HG03439 (cell line): Measurements from ENCODE around the gene ALOX15B.
"Not testable (repeated sequence)": the region's sequence is repeated elsewhere in the genome, so short reads cannot be mapped to it uniquely, and the experiment has no call there.

Experiments
- ATAC-seq: cut with Tn5 transposase; IDR thresholded peaks from one replicate; pipeline ENCODE4 v1.9.1; 2021; ENCODE audit warnings: mild to moderate bottlenecking, moderate library complexity; ENCODE audit not compliant: unreplicated experiment

The ALOX15B gene

DNA sequence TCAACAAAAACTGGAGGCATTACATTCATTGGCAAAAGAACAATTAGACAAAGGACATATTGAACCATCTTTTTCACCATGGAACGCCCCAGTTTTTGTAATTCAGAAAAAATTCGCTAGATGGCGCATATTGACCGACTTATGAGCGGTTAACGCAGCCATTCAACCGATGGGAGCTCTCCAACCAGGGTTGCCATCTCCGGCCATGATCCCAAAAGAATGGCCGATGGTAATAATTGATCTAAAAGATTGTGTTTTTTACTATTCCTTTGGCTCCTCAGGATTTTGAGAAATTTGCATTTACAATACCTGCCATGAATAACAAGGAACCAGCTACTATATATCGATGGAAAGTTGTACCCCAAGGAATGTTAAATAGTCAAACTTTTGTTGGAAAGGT lies 21.4 kb downstream of the ALOX15B start:
- ATAC-seq = no peak

DNA sequence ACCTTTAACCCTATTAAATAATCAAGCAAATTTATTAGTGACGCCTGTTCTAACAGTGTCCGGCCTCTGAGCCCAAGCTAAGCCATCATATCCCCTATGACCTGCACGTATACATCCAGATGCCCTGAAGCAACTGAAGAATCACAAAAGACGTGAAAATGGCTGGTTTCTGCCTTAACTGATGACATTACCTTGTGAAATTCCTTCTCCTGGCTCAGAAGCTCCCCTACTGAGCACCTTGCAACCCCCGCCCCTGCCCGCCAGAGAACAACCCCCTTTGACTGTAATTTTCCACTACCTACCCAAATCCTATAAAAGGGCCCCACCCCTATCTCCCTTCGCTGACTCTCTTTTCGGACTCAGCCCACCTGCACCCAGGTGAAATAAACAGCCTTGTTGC lies 23.0 kb downstream of the ALOX15B start:
- not testable (repeated sequence) for ATAC-seq

DNA sequence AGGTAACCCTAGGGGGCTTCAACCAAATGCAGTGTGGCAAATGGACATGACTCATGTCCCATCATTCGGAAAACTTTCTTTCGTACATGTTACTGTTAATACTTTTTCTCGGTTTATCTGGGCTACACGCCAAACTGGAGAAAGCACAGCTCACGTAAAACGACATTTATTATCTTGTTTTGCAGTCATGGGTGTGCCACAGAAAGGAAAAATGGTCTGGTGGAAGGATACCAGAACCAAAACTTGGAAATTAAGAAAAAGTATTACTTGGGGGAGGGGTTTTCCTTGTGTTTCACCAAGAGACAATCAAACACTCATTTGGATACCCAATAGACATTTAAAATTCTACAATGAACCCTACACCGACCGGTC lies 23.6 kb downstream of the ALOX15B start:
- ATAC-seq = no peak

DNA sequence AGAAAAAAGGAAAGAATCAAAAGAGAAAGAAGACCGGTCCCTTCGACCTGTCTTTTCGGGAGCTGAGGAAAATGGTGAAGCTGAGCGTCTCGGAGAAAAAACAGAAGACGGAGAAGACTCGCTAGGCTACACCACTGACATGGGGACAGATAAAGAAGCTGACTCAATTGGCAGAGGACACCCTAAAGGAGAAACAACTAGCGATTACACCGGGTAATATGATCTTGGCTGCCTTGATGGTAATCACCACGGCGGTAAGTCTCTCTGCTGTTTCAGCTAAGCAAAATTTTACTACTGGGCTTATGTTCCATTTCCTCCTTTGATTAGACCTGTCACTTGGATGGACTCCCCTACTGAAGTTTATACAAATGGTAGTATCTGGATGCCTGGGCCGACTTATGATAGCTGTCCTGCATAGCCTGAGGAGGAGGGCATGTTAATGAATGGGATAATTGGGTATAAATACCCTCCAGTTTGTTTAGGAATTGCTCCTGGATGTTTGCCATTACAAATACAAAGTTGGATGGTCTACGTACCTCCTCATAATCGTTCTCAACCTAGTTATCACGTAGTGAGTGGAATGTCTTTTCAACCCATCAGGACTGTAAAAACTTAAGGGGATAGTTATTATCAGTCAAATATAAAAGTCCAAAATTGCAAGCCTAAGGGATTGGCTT lies 24.1 kb downstream of the ALOX15B start:
- ATAC-seq = no peak

DNA sequence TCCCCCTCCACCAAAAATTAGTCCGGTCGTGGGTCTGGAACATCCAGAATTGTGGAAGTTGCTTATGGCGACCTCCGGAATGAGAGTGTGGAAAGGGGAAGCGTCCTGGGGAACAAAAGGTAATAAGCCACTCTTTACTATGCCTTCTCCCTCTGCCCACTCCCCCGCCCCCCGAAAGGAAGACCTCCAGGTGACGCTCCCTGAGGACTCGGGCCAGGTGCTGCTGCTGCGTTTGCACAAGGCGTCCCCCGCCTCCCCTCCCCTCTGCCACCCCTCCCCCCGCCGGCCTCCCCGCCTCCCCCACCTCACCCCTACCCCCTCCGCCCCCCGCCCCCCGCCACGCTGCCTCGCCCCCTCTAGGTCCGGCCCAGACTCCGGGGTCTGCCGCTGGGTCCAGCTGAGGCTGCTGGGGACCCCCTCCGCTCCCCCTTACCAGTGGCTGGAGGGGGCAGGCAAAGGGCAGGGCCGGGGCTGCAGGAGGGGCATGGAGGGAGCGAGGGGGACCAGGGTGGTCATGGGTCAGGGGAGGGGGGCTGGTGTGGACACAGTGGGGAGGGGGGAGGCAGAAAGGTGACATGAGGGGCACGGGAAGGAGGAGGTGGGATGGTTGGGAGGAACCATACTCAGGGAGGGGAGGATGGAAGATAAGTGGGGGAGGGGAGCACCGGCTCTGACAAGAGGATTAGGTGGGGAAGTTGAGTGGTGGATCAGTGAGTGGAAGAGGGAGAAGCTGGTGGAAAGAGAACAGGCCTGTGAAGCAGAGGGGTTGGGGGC lies 25.1 kb downstream of the ALOX15B start:
- ATAC-seq = no peak

DNA sequence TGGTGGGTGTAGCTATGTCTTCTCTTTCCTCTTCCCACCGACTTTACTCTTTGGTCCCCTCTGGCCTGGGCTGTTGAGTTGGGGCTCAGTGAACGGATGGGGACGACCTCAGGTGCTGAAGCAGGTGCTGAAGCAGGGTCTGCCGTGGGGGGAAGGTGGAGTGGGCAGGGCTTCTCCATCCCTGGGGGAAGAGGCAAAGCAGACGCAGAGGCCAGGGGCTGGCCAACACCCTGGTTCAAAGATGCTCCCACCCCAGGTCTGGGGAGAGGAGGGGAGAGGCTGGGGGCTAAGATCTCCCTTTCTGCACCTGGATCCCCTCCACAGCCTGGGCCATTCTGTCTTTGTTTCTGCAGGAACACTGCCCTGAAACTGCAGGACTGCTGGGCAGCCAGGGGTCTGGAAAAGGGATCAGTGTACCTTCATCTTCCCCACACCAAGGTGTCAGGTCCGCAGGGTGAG lies 25.7 kb downstream of the ALOX15B start:
- no peak for ATAC-seq

DNA sequence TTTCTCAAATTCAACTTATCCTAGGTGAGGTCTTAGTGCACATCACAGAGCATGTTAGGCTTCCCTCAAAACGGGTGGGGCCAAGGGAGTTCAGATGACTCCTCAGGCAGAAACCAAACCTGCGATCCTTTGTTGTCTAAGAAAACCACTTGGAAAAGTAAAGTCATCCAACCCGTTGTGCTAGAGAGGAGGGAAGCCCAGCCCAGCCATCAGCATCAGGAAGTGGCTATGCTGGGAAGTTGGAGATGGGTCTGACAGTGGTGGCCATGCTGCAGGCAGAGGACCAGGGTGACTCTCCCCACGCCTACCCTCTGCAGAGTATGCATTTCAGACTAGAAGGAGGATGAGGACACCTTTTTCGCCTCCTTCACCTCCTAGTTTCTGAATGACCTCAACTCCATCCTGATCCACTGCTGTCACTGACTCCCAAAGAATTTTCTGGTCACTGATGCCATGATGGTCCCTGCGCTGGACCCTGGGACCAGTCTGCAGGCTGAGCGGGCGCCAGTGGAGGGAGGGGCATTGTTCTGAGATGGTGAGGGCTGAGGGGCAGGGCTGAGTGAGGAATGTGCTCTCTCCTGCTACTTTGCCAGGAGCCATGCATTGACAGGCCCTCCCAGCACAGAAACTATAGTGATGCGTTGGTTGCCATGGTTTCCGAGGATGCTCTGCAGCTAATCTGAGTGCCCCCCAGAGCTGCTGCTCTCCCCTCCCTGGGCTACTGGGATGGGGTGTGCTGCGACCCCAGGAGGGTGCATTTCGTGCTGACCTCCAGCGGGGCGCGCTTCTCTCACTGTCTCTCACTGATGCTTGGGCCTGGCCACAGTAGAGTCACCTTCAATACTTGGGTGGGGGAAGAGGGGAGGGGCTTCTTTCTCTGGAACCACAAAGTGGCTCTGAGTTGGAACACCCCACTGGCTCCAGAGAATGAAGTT lies 28.2 kb downstream of the ALOX15B start:
- ATAC-seq = no peak

DNA sequence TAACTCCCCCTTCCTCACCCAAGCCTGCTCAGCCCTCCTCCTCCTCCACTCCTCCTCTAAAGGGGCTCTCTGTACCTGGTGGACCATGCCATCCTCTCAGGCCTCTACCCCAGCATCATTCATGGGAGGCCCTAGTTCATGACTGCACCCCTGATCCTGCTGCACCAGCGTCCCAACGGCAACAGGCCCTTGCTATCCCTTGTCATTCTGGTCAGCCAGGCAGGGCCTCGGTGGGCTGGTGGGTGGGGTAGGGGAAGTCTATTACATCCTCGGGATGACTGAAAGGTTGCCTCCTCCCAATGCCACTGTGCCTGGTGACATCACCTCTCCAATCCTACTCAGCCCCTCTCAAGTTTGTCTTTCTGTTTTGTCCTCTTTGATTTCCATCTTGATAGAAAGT lies 28.9 kb downstream of the ALOX15B start:
- ATAC-seq = no peak

DNA sequence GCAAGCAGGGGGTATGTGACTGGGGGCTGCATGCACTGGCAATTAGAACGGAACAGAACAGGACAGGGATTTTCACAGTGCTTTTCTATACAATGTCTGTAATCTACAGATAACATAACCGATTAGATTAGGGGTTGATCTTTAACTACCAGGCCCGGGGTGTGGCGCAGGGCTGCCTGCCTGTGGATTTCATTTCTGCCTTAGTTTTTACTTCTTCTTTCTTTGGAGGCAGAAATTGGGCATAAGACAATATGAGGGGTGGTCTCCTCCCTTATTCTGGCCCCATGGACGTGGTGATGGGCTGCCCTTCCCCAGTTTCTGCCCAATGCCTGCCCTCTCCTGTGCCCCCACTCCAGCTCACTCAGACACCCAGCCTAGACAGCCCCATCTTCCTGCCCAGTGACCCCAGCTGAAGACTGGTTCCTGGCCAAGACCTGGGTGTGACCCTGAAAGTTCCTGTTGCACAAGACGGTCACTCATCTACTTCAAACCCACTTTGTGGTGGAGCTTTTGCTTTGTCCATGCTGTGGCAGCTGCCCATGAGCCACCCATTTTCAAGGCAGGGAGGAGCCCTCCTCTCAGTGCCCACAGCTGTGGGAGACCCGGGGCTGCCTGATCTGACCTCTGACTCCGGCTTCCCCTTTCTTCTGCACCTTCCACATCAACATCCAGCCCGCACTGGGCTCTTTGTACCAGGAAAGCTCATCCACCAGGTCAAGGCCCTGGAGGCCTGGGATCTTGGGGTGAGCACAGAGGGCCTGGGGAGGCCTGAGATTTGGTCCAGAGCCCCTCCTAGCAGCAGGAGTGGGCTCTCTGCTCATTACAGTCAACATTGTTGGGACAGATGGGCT lies 30.1 kb downstream of the ALOX15B start:
- no peak for ATAC-seq

DNA sequence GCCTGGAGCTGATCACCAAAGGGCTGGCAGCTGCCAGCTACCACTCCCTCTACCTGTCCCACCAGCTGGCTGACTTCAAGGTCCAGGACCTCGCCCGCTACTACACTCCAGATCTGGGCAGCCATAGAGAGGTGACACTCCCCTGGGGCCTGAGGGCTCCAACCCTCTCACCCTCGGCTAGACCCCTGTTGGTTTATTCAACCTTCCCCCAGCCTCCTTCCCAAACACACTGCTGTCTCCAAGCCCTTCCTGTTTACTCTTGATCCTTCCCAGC lies 30.7 kb downstream of the ALOX15B start:
- ATAC-seq = no peak

DNA sequence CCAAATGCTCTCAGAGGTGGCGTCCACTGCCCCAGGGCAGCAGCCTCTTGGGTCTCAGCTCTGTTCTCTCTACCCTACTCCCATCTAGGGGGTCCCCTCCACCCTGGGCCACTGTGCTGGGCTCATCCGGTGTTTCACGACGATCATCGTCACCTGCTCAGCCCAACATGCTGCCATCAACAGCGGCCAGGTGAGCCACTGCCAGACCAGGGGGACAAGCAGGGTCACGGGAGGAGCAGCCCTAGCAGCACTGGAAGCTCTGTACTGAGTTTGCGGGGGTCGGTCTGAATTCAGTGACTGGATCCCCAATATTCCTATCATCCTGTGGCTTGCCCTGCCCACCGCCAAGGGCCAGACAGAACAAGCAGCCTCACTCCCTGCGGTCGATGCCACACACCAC lies 32.6 kb downstream of the ALOX15B start:
- no peak for ATAC-seq

DNA sequence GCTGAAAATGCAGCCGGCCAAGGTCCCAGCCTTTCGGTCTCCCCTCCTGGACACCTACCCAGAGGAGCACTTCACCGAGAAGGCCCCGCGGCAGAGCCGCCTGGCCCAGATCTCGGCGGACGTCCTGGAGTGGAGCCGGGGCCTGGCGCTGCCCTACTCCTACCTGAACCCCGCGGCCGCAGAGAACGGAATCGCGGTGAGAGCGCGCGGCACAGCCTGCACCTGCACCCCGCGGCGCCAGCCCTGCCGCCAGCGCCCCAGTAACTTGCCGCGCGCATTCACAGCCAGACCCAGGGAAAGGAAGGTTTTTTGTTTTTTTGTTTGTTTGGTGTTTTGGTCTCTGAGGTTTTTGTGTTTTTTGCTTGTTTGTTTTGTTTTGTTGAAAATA lies 33.5 kb downstream of the ALOX15B start:
- ATAC-seq = no peak

DNA sequence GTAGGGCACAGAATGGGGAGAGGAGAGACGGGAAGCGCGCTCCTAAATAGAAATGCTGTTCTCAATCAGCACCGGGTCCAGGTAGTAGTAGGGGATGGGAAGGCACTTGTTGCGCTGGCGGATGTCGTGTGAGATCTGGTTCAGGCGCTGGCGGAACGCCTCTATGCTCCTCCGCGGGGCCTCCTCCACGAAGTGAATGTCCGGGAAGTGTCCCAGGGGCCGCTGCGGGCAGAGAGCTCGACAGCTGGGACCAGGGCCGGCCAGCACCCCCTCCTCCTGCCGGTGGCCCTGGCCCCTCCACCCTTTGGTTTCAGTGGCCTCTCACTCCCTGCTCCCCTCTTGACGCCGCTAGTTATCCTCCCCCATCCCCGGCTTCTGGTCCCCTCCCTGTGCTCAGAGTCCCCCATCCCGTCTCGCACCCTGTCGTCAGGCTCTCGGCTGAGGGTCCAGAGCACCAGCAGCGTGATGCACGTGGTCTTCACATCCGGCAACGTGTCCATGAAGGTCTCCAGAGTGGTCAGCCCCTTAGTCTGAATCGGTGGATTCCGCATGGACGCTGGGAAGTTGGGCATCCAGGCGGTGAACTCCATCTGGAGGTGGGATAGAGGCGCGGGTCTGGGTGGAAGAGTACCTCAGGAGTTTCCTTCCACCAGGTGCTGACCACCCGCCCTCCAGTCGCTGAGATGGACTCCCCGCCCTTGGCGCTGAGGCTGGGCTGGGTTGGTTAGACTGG lies 34.0 kb downstream of the ALOX15B start:
- no peak for ATAC-seq

DNA sequence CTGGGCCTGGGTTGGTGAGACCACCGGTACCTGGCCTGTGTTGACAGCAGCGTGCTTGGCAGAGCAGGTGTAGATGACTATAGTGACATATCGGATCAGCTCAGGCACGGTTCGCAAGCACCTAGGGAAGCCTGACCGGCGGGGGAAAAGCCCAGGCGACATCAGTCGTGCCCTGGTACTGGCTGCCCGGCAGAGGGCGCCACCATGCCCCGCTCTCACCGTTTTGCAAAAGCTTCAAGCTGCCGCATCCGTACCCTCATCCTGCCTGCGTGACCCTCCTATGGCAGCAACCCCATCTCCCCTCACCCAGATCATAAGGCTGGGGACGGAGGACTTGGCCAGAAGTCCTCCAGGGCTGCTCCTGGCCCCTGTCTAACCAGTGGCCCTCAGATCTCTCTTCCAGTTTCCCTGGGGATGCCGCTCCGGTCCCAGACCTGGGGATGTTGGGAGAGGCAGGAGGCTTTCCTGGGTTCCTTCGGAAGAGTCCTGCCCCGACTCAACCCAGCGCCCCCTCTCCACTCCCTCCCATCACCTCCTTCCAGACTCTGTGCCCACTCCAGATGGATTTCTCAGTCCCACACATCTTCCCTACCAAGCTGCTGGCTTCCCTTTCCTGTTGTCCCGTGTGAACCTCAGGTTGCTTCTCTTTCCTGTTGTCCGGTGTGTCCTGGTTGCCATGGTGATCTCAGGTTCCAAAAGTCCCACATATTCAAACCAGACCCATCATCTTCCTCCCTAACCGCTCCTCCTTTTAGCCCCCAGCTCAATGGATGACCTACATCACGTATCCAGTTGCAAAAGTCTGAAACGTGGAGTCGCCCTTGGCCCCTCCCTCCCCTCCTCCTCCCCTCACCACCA lies 35.0 kb downstream of the ALOX15B start:
- no peak for ATAC-seq

DNA sequence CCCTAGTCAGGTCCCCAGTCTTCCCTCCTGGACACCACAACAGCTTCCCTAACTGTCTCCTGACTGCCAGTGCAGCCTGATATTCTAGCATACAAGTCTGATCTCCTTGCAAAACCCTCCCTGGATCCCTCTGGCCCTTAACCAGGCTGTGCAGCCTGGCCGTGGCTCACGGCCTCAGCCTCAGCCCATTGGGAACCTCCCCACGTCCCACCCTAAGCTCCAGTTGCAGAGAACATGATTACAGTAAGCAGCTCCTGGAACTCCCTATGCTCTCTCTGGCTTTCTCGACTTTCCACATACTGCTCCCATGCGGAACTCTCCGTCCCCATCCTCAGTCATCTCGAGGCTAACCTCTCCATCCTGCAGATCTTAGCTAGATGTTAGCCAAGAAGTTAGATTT lies 35.7 kb downstream of the ALOX15B start:
- ATAC-seq = no peak

DNA sequence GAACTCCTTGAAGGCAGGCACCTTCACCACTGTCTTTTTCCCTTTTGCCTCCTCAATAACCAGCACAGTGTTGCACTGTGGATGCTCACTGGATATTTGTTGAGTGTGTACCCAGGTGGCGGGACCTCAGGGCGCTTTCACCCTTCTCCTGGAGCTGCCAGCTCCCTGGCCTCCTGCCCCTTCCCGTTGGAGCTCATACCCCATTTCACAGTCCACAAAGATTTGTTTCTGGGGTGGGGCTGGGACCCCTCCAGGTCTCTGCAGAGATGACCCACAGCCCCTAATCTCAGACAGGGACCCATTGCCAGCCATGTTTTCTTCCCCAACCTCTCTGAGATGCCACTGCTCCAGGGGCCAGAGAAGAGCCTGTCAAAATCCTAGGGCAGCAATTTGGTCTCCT lies 36.2 kb downstream of the ALOX15B start:
- ATAC-seq = no peak

DNA sequence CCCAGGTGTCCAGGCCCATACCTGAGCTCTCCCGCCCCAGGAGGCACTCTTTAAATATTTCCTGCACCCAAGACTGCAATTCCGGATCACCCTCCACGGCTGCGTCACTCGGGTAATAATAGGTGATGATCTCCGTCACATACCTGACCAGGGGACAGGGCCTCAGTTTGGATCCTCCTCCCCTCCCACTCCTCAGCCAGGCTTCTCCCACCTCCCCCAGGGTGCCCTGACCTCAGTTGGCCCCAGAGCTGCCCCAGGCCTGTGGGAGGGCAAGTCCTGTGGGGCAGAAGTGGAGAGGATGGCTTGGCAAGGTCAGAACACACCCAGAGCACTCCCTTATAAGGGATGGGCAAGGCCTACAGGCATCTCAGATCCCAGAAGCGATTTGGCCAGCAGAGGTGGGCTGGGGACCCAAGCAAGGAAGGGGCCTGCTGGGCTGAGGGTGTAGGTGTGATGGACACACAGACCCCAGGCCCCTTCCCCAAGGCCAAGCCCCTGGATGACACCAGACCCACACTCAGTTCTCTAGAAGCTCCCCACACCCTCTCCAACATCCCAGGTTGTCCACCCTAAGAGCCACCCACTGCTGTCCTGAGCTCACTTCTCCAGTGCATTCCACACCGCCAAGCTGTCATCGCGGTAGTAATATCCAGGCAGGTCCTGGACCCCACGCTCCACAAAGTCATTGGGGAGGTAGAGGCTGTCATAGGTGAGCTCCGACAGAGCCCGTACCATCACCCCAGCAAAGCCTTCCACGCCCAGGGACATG lies 36.9 kb downstream of the ALOX15B start:
- ATAC-seq = no peak

DNA sequence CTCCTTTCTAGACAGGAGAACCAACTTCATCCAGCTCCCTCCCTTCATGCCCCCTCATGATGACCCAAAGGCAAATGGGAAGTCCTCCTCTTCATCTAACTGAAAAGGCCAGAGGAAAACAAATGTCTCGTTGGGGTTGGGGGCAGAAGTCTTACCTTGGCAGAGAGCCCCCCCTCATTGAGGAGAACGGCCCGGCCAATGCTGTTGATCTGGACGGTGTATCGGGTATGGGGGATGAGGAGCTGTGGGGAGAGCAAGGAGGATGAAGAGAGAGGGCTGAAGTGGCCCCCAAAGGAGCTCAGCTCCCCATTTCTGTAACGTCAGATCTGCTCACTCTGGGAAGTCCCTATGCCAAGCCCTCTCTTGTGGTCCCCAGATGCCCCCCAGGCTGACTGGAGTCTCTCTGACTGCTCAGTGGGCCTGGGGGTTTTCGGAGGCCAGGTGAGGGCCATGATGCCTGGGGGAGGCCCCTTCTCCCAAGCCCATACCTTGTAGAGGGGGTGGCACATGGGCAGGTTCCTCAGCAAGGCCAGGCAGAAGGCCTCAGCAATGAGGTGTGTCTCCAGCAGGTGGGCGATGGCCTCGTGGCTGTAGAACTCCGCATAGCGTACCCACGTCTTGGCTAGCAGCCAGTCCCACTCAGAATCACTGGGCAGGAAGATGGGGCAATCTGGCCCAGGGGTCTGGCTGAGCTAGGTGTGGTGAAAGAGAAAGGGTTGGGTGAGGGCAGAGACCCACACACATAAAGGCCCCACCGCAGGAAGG lies 37.8 kb downstream of the ALOX15B start:
- ATAC-seq = no peak
